Astrocyte of the spinal cord (primary cell): ENCODE measurements around the gene ERC1.

Experiments used
- DNase-seq: peaks from one replicate; pipeline ENCODE4 v3.0.0; 2011; ENCODE audit warnings: low read depth, low spot score
- H3K4me3 ChIP-seq: 2 replicates; pipeline ENCODE4 v1.5.1; 2011; ENCODE audit warnings: low read depth, mild to moderate bottlenecking, low read length, moderate library complexity
- in situ Hi-C: cut with HindIII; loops from 2 replicates; pipeline ENCODE4 v1.10.0; 2017; ENCODE audit warnings: low sequenced_read_pairs
- TF ChIP-seq, protein P1 (sequence below): IDR thresholded peaks from 2 replicates; pipeline ENCODE4 v1.5.1; 2012; ENCODE audit warnings: low read depth, mild to moderate bottlenecking, low read length, inconsistent platforms

ERC1 gene

DNA sequence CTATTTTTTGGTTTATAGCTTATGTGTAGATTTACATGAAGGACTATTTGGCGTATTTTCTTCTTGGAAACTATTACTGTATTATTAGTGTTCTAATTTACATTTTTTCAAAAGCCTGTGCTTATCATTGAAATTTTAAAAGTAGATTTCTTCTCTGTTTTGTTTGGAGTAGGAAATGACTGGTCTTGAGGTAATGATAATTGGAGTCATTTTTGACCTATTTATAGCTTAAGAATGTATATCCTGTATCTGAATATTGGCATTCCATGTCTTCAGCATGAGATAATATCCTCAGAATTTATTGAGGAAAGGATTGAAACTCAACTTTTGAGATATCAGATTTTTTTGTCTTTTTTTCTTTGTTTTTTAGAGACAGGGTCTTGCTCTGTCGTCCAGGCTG is 193.4 kb downstream of the ERC1 start:
- no peak overlapping the region for H3K4me3 ChIP-seq
- peak; percentile 23 for DNase-seq
- TF ChIP-seq, protein P1, sequence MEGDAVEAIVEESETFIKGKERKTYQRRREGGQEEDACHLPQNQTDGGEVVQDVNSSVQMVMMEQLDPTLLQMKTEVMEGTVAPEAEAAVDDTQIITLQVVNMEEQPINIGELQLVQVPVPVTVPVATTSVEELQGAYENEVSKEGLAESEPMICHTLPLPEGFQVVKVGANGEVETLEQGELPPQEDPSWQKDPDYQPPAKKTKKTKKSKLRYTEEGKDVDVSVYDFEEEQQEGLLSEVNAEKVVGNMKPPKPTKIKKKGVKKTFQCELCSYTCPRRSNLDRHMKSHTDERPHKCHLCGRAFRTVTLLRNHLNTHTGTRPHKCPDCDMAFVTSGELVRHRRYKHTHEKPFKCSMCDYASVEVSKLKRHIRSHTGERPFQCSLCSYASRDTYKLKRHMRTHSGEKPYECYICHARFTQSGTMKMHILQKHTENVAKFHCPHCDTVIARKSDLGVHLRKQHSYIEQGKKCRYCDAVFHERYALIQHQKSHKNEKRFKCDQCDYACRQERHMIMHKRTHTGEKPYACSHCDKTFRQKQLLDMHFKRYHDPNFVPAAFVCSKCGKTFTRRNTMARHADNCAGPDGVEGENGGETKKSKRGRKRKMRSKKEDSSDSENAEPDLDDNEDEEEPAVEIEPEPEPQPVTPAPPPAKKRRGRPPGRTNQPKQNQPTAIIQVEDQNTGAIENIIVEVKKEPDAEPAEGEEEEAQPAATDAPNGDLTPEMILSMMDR, result no peak
- in situ Hi-C loops, result no loop called here

DNA sequence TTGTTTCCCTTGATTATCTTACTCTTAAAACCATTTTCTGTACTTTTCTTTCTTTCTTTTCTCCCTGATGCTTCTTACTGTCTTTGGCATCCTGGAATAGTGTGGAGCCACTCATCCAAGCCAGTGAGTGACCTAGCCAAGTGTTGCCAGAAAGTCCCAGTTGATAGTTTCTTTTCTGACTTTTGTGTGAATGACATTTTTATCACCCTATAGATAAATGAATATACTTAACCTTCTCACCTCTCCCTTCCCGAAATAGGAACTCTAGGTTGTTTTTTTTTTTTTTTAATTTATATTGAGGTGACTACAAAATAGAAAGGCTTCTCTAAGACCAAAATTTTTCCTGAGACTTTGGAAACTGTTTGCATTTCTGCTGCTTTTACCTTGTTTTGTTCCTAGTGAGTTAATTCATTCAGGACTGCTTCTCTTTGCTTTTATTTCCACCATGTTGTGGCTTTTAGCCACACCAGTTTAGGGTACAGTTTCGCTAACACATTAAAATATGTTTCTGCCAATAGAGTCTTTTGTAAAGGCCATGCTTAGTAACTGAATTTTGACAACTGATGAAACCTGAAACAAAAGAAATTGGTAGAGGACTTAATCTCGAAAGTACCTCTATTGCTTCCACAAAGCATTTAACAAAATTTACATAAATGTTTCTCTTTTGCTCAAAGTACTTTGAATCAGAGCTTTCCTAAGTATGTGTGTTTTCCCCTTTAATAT is 194.6 kb downstream of the ERC1 start:
- H3K4me3 ChIP-seq, result no peak overlapping the region
- in situ Hi-C loops, result no loop called here
- TF ChIP-seq, protein P1, result no peak
- no peak for DNase-seq

DNA sequence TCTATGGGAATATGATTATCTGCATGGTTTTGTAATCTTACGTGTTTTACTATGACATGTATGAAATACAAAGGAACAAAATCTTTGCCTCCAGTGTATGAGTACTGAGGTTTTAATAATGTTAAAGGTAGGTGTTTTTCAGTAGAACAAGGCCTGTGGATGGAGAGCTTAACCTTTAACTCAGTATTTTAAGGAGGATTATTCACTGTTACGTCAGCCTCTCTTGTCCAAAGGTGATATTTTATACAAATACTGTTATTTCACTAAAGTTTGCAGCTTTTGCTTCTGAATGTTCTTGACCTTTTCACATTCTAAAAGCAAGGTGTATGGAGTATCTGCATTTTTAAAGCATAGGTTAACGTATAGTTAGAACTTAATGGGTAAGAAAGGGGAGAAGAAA is 195.3 kb downstream of the ERC1 start:
- TF ChIP-seq, protein P1, result no peak

DNA sequence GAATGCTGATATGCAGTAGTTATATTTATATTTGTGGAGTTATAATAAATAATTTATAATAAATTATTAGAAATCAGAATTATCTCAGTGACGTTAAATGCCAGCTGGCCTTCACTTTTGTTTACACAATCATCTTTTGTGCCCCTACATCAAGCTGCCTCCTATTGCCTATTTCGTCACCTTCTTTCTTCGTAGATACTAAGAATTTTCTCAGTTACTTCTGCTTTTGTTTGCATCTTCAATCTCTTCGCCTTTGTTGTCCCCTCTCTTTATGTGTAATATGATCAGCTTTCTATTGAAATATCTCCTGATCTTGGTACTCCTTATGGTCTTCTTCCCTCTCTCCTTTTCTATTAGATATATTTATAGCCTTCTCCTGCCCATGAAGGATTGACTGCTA is 197.0 kb downstream of the ERC1 start:
- no peak overlapping the region for H3K4me3 ChIP-seq
- in situ Hi-C loops, result no loop called here
- TF ChIP-seq, protein P1, result no peak
- DNase-seq, result no peak

More for the DNA sequence above, 195.3 kb downstream of the ERC1 start:
- in situ Hi-C loops, result no loop called here
- no peak for DNase-seq
- H3K4me3 ChIP-seq, result no peak overlapping the region

DNA sequence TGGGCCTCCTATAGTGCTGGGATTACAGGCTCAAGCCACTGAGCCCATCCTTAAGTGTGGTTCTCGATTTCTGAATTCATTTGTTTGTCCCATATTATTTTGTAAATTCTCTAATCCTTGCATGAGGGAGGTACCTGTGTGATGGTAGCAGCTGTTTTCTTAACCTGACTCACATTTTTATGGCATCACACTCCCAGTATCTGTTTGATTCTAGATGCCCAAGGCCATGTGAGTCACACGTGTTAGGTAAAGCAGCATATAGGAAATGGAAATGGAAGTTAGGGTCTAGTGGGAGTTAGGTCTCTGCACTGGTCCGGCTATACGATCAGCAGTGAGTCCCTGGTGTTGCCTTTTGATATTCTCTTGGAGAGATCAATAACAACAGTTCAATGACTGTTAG is 198.1 kb downstream of the ERC1 start:
- in situ Hi-C loops, result no loop called here
- DNase-seq, result no peak

DNA sequence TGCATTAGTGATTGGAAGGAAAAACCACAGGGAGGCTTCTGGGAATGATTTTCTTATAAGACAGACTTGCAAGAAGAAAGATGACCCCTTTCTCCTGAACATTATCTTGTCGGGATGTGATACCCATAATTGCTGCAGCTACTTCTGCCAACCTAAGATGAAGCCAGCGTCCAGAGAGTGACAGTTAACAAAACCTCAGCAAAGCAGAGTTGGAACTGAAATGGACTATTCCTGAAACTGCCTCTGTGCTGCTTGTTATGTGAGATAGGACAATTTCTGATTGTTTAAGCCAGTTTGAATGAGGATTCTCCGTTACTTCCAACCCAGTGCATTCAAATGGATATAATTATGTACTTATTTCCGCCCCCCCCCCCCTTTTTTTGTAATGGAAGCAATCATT is 204.5 kb downstream of the ERC1 start:
- in situ Hi-C loops, result no loop called here
- TF ChIP-seq, protein P1, result no peak

More for the DNA sequence above, 198.1 kb downstream of the ERC1 start:
- TF ChIP-seq, protein P1, result no peak
- no peak overlapping the region for H3K4me3 ChIP-seq

More for the DNA sequence above, 204.5 kb downstream of the ERC1 start:
- DNase-seq, result no peak
- H3K4me3 ChIP-seq, result no peak overlapping the region
